Ascending aorta (tissue), 2 donors: ENCODE data around the gene DNAJB11. TPM values are rescaled to one million over a fixed set of nuclear protein-coding genes. Genes with fewer than 3 reads are reported as not detected.

Source experiments
- DNase-seq, 2 donors: peaks; one replicate each; pipeline ENCODE4 v3.0.0-alpha.2; 2019; ENCODE audit warnings: low spot score in 2 of 2
- H3K27ac ChIP-seq, 2 donors: fragments of 200-600 bp; sonication (generic); one replicate each; pipeline ENCODE4 v1.5.1; 2016 to 2017; ENCODE audit warnings: mild to moderate bottlenecking in 1 of 2
- H3K27me3 ChIP-seq: fragments of 200-600 bp; sonication (generic); one replicate; pipeline ENCODE4 v1.5.1; 2017
- H3K36me3 ChIP-seq, 2 donors: fragments of 200-600 bp; sonication (generic); one replicate each; pipeline ENCODE4 v1.5.1; 2016
- H3K4me1 ChIP-seq, 2 donors: fragments of 200-600 bp; sonication (generic); one replicate each; pipeline ENCODE4 v1.5.1; 2016 to 2017; ENCODE audit warnings: mild to moderate bottlenecking in 1 of 2
- H3K4me3 ChIP-seq, 2 donors: fragments of 200-600 bp; sonication (generic); one replicate each; pipeline ENCODE4 v1.5.1; 2016 to 2017; ENCODE audit warnings: mild to moderate bottlenecking in 1 of 2
- H3K9me3 ChIP-seq, 2 donors: fragments of 200-600 bp; sonication (generic); one replicate each; pipeline ENCODE4 v1.5.1; 2016
- CTCF ChIP-seq, 3 experiments: fragments of 200-600 bp in 2 of 3; fragments of 450-650 bp in 1 of 3; sonication (generic) in 2 of 3; IDR thresholded peaks; one replicate each; pipeline ENCODE4 v1.5.1; 2016 to 2019; ENCODE audit warnings: antibody characterized with exemption in 3 of 3, mild to moderate bottlenecking in 1 of 3, moderate library complexity in 1 of 3
- intact Hi-C: fragments of 100-400 bp; cut with DNase I; formaldehyde crosslinking; loops from one replicate; pipeline ENCODE4 v1.15.1; 2023
- total RNA-seq: library from RNA; depleted of rRNA; stranded (reverse); fragments of >200 nt; gene quantifications from one replicate; pipeline ENCODE4 v1.1.0, GENCODE V29; 2016

Gene DNAJB11
- total RNA-seq, 1 donor from 2014 or later: 31.3 TPM

GRCh38 chr3:186544281-186544680 lies 26.2 kb upstream of the DNAJB11 start, which contains the start of gene CRYGS:
TSS of gene CRYGS (minus strand) at chr3:186544380. CDS start at chr3:186544326, 54 bp downstream.
- H3K27me3 ChIP-seq: no peaks in the 10 kb centered on the region
- no peak within 1 kb of the TSS for H3K4me3 ChIP-seq
- DNase-seq: no peak
- H3K9me3 ChIP-seq: no peaks in the 10 kb centered on the region
- intact Hi-C loops: no loop called here
- H3K4me1 ChIP-seq: no peaks in the 10 kb centered on the region
- peaks cover 7 to 17% of the 10 kb centered on the region in 2 donors for H3K36me3 ChIP-seq
- no peak within 1 kb of the TSS for H3K27ac ChIP-seq
- no peak for TF ChIP-seq CTCF (IDR thresholded peaks at IDR 0.05)

GRCh38 chr3:186549497-186549896 lies 21.0 kb upstream of the DNAJB11 start:
- TF ChIP-seq CTCF (IDR thresholded peaks at IDR 0.05): no peak
- intact Hi-C loops: no loop called here

GRCh38 chr3:186551387-186551786 lies 19.1 kb upstream of the DNAJB11 start:
- TF ChIP-seq CTCF (IDR thresholded peaks at IDR 0.05): no peak

More at GRCh38 chr3:186549497-186549896, 21.0 kb upstream of the DNAJB11 start:
- H3K27me3 ChIP-seq: no peaks in the 10 kb centered on the region
- H3K9me3 ChIP-seq: no peaks in the 10 kb centered on the region
- H3K4me1 ChIP-seq: no peaks in the 10 kb centered on the region
- H3K27ac ChIP-seq: no peak overlapping the region
- peaks cover 41 to 52% of the 10 kb centered on the region in 2 donors for H3K36me3 ChIP-seq
- DNase-seq: no peak
- H3K4me3 ChIP-seq: no peak overlapping the region

GRCh38 chr3:186552408-186553031 lies 18.0 kb upstream of the DNAJB11 start:
- TF ChIP-seq CTCF (IDR thresholded peaks at IDR 0.05): no peak
- no peak for DNase-seq
- H3K27me3 ChIP-seq: no peaks in the 10 kb centered on the region
- H3K27ac ChIP-seq: no peak overlapping the region
- no peaks in the 10 kb centered on the region for H3K9me3 ChIP-seq
- H3K4me1 ChIP-seq: no peaks in the 10 kb centered on the region
- no peak overlapping the region for H3K4me3 ChIP-seq
- intact Hi-C loops: no loop called here
- H3K36me3 ChIP-seq: peaks cover 55 to 81% of the 10 kb centered on the region in 2 donors

More at GRCh38 chr3:186551387-186551786, 19.1 kb upstream of the DNAJB11 start:
- Histone ChIP-seq H3K9me3 (no peaks in the 10 kb centered on the region), H3K27ac (no peak overlapping the region), H3K4me1 (no peaks in the 10 kb centered on the region), H3K36me3 (peaks cover 49 to 70% of the 10 kb centered on the region in 2 donors), H3K27me3 (no peaks in the 10 kb centered on the region), H3K4me3 (no peak overlapping the region)
- intact Hi-C loops: no loop called here
- no peak for DNase-seq

- Histone ChIP-seq H3K36me3 (peaks cover 3 to 4% of the 10 kb centered on the region in 2 donors), H3K27ac (no peak overlapping the region), H3K27me3 (no peaks in the 10 kb centered on the region), H3K4me1 (peaks cover 0 to 16% of the 10 kb centered on the region in 2 donors), H3K9me3 (no peaks in the 10 kb centered on the region), H3K4me3 (no peak overlapping the region)
- no peak for TF ChIP-seq CTCF (IDR thresholded peaks at IDR 0.05)
- DNase-seq: no peak
- intact Hi-C loops: loop anchor here (10.0 kb wide), 2 partner anchors 980 to 1280 kb away; partner anchors contain the start of gene SENP2
These were observed 5.9 kb upstream of the DNAJB11 start for GRCh38 chr3:186564586-186564985.
